Dedifferentiated amniotic fluid mesenchymal stem cell (primary cell): Measurements from ENCODE around the gene NDEL1.

ENCODE experiments used
- DNase-seq: peaks from one replicate; pipeline ENCODE4 v3.0.0-alpha.2; 2016; ENCODE audit errors: extremely low spot score

The NDEL1 gene

GRCh38 chr17:8503368-8503767 lies 67.7 kb downstream of the NDEL1 start:
- DNase-seq, result no peak

GRCh38 chr17:8503807-8504206 lies 68.1 kb downstream of the NDEL1 start:
- no peak for DNase-seq

GRCh38 chr17:8504460-8505207 lies 69.0 kb downstream of the NDEL1 start:
- DNase-seq, result no peak

GRCh38 chr17:8506145-8506544 lies 70.5 kb downstream of the NDEL1 start:
- DNase-seq, result no peak

GRCh38 chr17:8514801-8515200 lies 79.1 kb downstream of the NDEL1 start:
- no peak for DNase-seq
